Activated naive CD4-positive, alpha-beta T cell treated with Interleukin-2 at 50 U/mL for 16 hours (primary cell): ENCODE data around the gene CCDC106.

Source experiments
- DNase-seq: peaks from one replicate; pipeline ENCODE4 v3.0.0-alpha.2; 2020

The CCDC106 gene

GRCh38 chr19:55647732-55648584, at the start of gene CCDC106:
Gene CCDC106, plus strand, starts transcription at chr19:55648212. Its CDS starts 835 bp downstream, at chr19:55649047.
- DNase-seq, result peak; percentile 37

- peak; percentile 90 for DNase-seq
Measured at GRCh38 chr19:55598719-55599467, 49.1 kb upstream of the CCDC106 start.

DNA sequence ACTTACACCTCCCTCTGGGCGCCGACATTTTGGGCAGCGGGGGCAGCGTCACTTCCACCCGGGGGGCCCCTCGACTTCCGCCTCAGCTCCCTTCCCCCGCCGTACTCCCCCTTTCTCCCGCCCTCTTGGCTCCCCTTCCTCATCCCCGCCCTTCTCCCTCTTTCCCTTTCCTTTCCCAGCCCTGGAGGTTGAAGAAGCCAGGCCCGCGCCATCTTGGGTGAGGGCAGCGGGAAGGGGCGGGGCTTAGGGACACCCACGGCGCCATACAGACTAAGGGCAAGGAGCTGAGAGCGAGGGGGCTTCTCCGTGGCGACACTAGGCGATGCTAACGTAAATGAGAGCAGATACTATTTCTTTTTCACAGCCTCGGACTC, 48.6 kb upstream of the CCDC106 start, which contains the start of gene FIZ1:
Gene FIZ1 (minus strand): TSS at position 50 of the 374 bp plus-strand sequence. CDS start 1,652 bp downstream, outside the sequence.
- DNase-seq, result peak; percentile 97

GRCh38 chr19:55599842-55600661, 48.0 kb upstream of the CCDC106 start, which contains the start of gene ZNF524:
Gene ZNF524, plus strand, starts transcription at chr19:55600288. Its CDS starts 1,825 bp downstream, at chr19:55602113.
- DNase-seq, result peak; percentile 85

GRCh38 chr19:55600662-55601028, 47.4 kb upstream of the CCDC106 start:
- no peak for DNase-seq

DNA sequence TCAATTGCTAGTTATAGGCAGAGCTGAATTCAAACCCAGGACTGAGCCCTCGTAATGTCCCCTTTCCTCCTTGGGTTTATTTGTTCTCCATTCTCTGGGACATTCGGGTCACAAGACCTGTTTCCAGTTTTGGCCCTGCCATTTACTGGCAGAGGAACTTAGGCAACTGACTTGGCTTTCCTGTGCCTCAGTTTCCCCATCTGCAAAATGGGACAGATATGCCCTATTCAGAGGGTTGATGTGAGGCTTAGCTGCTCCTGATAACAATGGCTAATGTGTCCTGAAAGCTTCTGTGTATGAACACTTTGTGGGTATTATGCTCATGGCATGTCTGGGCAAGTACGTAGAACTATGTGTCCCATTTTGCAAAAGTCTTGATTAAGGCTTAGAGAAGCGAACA, 46.9 kb upstream of the CCDC106 start:
- no peak for DNase-seq

GRCh38 chr19:55602104-55603001, 45.7 kb upstream of the CCDC106 start:
- DNase-seq, result no peak

DNA sequence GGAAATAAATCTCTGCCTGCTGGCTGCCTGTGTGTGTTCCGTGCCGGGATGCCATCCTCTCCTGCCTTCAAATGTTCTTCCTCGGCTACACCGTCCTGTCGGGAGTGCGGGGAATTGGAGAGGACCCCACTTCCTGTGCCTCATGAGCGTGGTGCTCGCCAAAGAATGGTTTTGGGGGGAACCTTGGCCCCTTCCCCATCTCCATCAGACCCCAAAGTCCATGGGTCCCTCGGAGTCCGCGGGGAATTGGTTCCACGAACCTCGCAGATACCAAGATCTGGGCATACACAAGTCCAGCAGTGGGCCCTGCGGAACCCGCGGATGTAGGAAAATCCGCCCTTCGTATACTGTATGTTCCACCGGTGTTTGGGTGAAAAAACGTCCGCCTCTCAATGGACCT, 44.9 kb upstream of the CCDC106 start:
- no peak for DNase-seq

DNA sequence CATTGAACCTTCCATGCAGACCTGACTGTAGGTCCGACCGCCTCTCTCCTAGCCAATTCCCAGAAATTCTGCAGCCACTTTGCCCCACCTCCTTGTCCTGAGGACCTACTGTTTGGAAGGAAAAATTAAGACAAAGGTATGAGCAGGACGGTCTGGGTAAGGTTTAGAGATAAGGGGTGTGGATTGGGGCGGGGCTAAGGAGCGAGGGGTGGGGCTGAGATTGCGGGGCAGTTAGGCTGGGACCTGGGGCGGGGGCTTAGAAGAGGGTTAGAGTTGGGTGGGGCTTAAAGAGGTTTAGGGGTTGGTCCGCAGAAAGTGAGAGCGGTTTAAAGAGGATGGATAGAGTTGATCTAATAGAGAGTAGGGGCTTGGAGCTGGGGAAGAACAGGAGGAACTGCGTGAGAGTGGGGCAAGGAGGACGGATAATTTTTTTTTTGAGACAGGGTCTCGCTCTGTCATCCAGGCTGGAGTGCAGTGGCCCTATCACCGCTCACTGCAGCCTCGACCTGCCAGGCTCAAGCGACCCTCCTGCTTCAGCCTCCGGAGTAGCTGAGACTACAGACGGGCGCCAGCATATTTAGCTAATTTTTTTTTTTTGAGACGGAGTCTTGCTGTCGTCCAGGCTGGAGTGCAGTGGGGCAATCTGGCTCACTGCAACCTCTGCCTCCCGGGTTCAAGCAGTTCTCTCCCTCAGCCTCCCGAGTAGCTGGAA, 44.3 kb upstream of the CCDC106 start:
- DNase-seq, result no peak

GRCh38 chr19:55605207-55605636, 42.8 kb upstream of the CCDC106 start:
- DNase-seq, result peak; percentile 99

GRCh38 chr19:55605637-55606470, 42.2 kb upstream of the CCDC106 start, which contains the start of gene ZNF865:
Gene ZNF865, plus strand, starts transcription at chr19:55605647. Its CDS starts 7,972 bp downstream, at chr19:55613619.
- DNase-seq, result peak; percentile 72

DNA sequence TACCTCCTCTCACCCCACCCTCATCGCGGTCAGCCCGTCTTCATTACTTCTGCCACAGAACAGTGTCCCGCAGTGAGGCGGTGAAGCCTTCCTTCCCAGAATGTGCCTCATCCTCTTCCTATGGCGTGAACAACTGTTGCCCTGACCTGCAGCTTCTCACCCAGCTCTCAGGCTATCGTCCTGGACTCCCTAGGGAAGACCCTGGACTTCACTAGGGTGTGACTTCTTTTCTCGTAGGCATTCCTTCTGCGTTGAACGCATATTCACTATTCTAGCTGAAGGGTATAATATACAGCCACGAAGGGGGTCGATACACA, 41.6 kb upstream of the CCDC106 start:
- no peak for DNase-seq

- no peak for DNase-seq
Measured at GRCh38 chr19:55606817-55607216, 41.2 kb upstream of the CCDC106 start.

DNA sequence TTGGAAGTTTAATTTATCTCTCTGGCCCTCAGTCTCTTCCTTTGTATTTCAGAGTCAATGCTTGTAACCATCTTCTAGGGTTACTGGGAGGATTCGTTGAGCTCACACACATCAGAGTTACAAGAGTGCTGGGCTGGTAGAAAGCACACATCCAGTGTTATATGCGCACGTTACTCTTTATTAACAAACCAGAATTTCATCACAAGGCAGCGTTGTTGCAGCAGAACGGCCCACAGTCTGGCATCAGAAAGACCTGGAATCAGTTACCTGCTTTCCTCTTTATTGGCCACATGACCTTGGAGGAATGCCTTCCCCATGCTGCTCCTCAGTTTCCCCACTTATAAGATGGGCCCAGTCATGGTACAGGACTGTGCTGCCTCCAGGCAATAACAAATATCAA, 38.7 kb upstream of the CCDC106 start:
- no peak for DNase-seq

- no peak for DNase-seq
Measured at GRCh38 chr19:55611300-55611982, 36.6 kb upstream of the CCDC106 start.

GRCh38 chr19:55611983-55612645, 35.9 kb upstream of the CCDC106 start:
- DNase-seq, result no peak

DNA sequence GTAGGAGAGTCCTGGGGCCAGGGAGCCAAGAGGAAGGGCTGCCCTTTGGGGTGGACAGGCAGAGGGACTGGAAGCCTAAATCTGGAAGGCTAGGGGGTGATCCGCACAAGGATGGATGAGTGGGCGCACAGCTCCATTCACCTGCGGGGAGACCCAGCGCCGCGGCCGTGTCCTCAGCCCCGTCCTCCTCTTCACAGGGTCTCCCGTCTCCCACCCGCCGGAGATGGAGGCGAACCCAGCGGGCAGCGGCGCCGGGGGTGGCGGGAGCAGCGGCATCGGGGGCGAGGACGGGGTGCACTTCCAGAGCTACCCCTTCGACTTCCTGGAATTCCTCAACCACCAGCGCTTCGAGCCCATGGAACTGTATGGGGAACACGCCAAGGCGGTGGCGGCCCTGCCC, 34.6 kb upstream of the CCDC106 start:
- no peak for DNase-seq

GRCh38 chr19:55613930-55614710, 33.9 kb upstream of the CCDC106 start:
- DNase-seq, result no peak
